ENCODE data around the gene C6orf58. TPM values are rescaled to one million over a fixed set of nuclear protein-coding genes. Genes with fewer than 3 reads are reported as not detected.

C6orf58 gene
- polyA plus RNA-seq, 1 donor (not counting 4 experiments of a cell fraction or from before 2014, with no cell fraction given) = not detected

- no peak for TF ChIP-seq CTCF (optimal IDR thresholded peaks at IDR 0.05 in 1 of 3, IDR thresholded peaks at IDR 0.05 in 1 of 3, conservative IDR thresholded peaks at IDR 0.05 in 1 of 3; ENCODE audit: extremely low read depth in 1 of 3, insufficient read depth in 2 of 3, low read length in 3 of 3)
- TF ChIP-seq EZH2 (IDR thresholded peaks at IDR 0.05; ENCODE audit: low read length) = no peak
- no peaks in the 10 kb centered on the region for H3K9me1 ChIP-seq (ENCODE audit: control insufficient read depth, extremely low read depth, insufficient read depth, low read length)
- H3K4me2 ChIP-seq (ENCODE audit: control insufficient read depth, extremely low read depth, insufficient read depth, low read depth, low read length) = no peak overlapping the region
- H3K9me3 ChIP-seq (ENCODE audit: control insufficient read depth, low read depth, low read length) = no peaks in the 10 kb centered on the region
- H3K27ac ChIP-seq (ENCODE audit: control insufficient read depth, insufficient read depth, low read length) = no peak overlapping the region
- H3K27me3 ChIP-seq (ENCODE audit: control insufficient read depth, extremely low read depth, insufficient read depth, low read length) = no peaks in the 10 kb centered on the region
- H3K4me1 ChIP-seq (ENCODE audit: control insufficient read depth, extremely low read depth, insufficient read depth, low read length) = peaks cover 15% of the 10 kb centered on the region
- H4K20me1 ChIP-seq (ENCODE audit: control insufficient read depth, extremely low read depth, insufficient read depth, low read length) = no peaks in the 10 kb centered on the region
- no peaks in the 10 kb centered on the region for H3K79me2 ChIP-seq (ENCODE audit: control insufficient read depth, insufficient read depth, low read length)
- FAIRE-seq (peak; percentile 32), DNase-seq (ENCODE audit: low read depth, low spot score) (no peak)
- H3K9ac ChIP-seq (ENCODE audit: control insufficient read depth, extremely low read depth, insufficient read depth, low read length) = no peak overlapping the region
- H3K36me3 ChIP-seq (ENCODE audit: control insufficient read depth in 2 of 2, extremely low read depth in 1 of 2, insufficient read depth in 2 of 2, low read length in 2 of 2) = no peaks in the 10 kb centered on the region
- no peak overlapping the region for H2AFZ ChIP-seq (ENCODE audit: control insufficient read depth, low read length)
- dilution Hi-C loops (cut with MboI; ENCODE audit: extremely low pct_ligation_motif_present, low sequenced_read_pairs) = no loop called here
- H3K4me3 ChIP-seq (ENCODE audit: control insufficient read depth in 2 of 3, extremely low read depth in 1 of 3, insufficient read depth in 2 of 3, low read depth in 1 of 3, low read length in 3 of 3) = no peak overlapping the region
These were observed 4.6 kb downstream of the C6orf58 start for GRCh38 chr6:127581576-127581975.

GRCh38 chr6:127582777-127583462, 5.9 kb downstream of the C6orf58 start:
- Histone ChIP-seq H3K79me2 (ENCODE audit: control insufficient read depth, insufficient read depth, low read length) (no peaks in the 10 kb centered on the region), H4K20me1 (ENCODE audit: control insufficient read depth, extremely low read depth, insufficient read depth, low read length) (no peaks in the 10 kb centered on the region), H3K36me3 (ENCODE audit: control insufficient read depth in 2 of 2, extremely low read depth in 1 of 2, insufficient read depth in 2 of 2, low read length in 2 of 2) (no peaks in the 10 kb centered on the region), H3K9me1 (ENCODE audit: control insufficient read depth, extremely low read depth, insufficient read depth, low read length) (no peaks in the 10 kb centered on the region), H3K9me3 (ENCODE audit: control insufficient read depth, low read depth, low read length) (no peaks in the 10 kb centered on the region), H3K9ac (ENCODE audit: control insufficient read depth, extremely low read depth, insufficient read depth, low read length) (no peak overlapping the region), H3K27me3 (ENCODE audit: control insufficient read depth, extremely low read depth, insufficient read depth, low read length) (no peaks in the 10 kb centered on the region), H3K4me1 (ENCODE audit: control insufficient read depth, extremely low read depth, insufficient read depth, low read length) (peaks cover 17% of the 10 kb centered on the region), H3K4me3 (ENCODE audit: control insufficient read depth in 2 of 3, extremely low read depth in 1 of 3, insufficient read depth in 2 of 3, low read depth in 1 of 3, low read length in 3 of 3) (no peak overlapping the region), H2AFZ (ENCODE audit: control insufficient read depth, low read length) (no peak overlapping the region), H3K27ac (ENCODE audit: control insufficient read depth, insufficient read depth, low read length) (peak overlapping the region; percentile 17), H3K4me2 (ENCODE audit: control insufficient read depth, extremely low read depth, insufficient read depth, low read depth, low read length) (no peak overlapping the region)
- no peak for TF ChIP-seq EZH2 (IDR thresholded peaks at IDR 0.05; ENCODE audit: low read length)
- TF ChIP-seq CTCF (optimal IDR thresholded peaks at IDR 0.05 in 1 of 3, IDR thresholded peaks at IDR 0.05 in 1 of 3, conservative IDR thresholded peaks at IDR 0.05 in 1 of 3; ENCODE audit: extremely low read depth in 1 of 3, insufficient read depth in 2 of 3, low read length in 3 of 3) = no peak
- dilution Hi-C loops (cut with MboI; ENCODE audit: extremely low pct_ligation_motif_present, low sequenced_read_pairs) = no loop called here
- peak; percentile 42 for DNase-seq (ENCODE audit: low read depth, low spot score)
- FAIRE-seq = peak; percentile 69
